GM23338 (cell line): ENCODE measurements around the gene RSRC1.

Experiments used
- CTCF ChIP-seq, 2 experiments: fragments of 200-600 bp in 1 of 2; sonication (generic) in 1 of 2; conservative IDR thresholded peaks; 2 replicates each; pipeline versions ENCODE4 v1.5.1 to v1.6.1; 2016 to 2017; ENCODE audit warnings: antibody characterized with exemption in 2 of 2, low read depth in 2 of 2, mild to moderate bottlenecking in 2 of 2, moderate library complexity in 1 of 2
- EZH2phosphoT487 ChIP-seq: fragments of 200-600 bp; sonication (generic); IDR thresholded peaks from one replicate; pipeline ENCODE4 v1.8.1; 2018; ENCODE audit warnings: antibody characterized with exemption; ENCODE audit not compliant: unreplicated experiment
- JUNB ChIP-seq: IDR thresholded peaks from one replicate; pipeline ENCODE4 v1.6.1; 2016; ENCODE audit warnings: antibody characterized with exemption; ENCODE audit not compliant: unreplicated experiment
- POLR2AphosphoS5 ChIP-seq: IDR thresholded peaks from 2 replicates; pipeline ENCODE4 v1.6.1; 2016; ENCODE audit warnings: antibody characterized with exemption, low read depth
- REST ChIP-seq: IDR thresholded peaks from one replicate; pipeline ENCODE4 v1.6.1; 2018; ENCODE audit warnings: antibody characterized with exemption; ENCODE audit not compliant: unreplicated experiment
- ZNF114 ChIP-seq: fragments of 250-450 bp; sonication (Bioruptor Pico); IDR thresholded peaks from 2 replicates; pipeline ENCODE4 v1.5.0; 2020; ENCODE audit warnings: mild to moderate bottlenecking, moderate library complexity
- ZNF331 ChIP-seq: fragments of 250-450 bp; sonication (Bioruptor Pico); IDR thresholded peaks from 2 replicates; pipeline ENCODE4 v1.5.0; 2020; ENCODE audit warnings: low read depth, mild to moderate bottlenecking, moderate library complexity

- TF ChIP-seq CTCF (conservative IDR thresholded peaks at IDR 0.05; ENCODE audit: low read depth in 2 of 2) (no peak), EZH2phosphoT487 (no peak), REST (no peak), ZNF331 (CRISPR knock-in tag) (no peak), POLR2AphosphoS5 (no peak), ZNF114 (CRISPR knock-in tag) (no peak), JUNB (no peak)
These were observed 464.8 kb downstream of the RSRC1 start for GRCh38 chr3:158574646-158575045.
